NCI-H345 treated with DMSO at 0.1 percent for 48 hours (cell line): ENCODE results near the gene SDCBP2.

Experiments used
- DNase-seq: peaks from one replicate; lab custom pipeline; 2025; ENCODE audit not compliant: unreplicated experiment; lab: John Stamatoyannopoulos, UW

SDCBP2 gene

DNA sequence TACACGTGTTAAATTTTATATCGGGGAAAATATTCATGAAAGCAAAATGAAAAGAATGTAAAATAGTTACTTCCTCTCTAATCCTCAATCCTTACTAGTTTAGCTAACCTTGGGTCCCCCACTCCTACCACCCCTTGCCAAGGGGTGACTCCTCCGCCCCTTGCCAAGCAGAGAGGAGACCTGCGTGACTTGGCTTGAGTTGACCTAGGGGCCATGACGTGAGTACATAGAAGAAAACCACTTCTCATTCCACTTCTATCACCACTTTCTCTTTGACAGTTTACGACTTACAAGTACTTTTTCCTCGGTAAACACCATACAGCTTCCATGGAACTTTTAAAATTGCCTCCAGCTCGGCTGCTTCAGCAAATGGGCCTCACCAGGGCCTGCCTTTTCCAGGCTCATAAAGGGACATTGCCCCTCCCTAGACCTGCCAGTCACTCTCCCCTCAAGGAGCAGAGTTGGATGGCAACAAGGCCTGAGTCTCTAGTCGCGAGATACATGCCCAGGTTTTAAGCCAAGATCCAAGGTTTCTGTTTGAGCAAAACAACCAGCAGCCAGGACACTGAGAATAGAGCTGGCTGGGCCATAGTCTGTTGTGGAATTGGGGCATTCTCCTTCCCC lies 29.9 kb downstream of the SDCBP2 start:
- no peak for DNase-seq

DNA sequence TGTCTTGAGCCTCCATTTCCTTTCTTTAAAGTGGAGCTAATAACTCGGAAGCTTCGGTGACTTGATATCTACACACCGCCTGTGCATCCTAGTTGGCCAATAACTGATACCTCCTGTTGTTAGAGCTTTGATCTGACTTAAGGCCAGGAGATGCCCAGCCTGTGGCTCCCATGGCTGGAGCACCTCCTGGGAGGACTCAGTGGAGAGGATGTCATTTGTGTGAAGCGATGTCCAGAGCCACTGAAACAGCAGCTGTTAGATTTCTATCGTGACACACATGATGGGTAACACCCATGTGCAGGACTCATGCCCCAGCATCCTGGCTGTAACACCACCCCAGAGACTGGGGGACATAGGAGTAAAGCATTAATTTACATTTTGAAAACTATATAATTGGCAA lies 30.8 kb downstream of the SDCBP2 start:
- no peak for DNase-seq

DNA sequence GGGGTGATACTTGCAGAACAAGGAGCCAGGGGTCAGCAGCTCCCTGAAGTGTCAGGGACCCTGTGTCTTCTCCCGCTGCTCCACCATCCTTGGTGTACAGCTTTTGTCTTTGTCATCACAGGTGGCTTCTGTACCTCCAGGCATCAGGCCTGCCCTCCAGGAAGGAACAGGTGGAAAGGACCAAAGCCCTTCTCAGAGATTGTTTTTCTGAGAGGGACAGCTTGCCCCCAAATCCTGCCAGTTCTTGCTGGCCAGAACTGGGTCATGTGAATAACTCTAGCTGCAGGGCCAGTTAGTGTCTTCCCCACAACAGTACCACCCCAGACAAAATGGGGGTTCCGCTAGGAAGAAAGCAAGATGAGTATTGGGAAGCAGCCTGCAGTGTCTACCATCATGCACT lies 31.5 kb downstream of the SDCBP2 start:
- no peak for DNase-seq

DNA sequence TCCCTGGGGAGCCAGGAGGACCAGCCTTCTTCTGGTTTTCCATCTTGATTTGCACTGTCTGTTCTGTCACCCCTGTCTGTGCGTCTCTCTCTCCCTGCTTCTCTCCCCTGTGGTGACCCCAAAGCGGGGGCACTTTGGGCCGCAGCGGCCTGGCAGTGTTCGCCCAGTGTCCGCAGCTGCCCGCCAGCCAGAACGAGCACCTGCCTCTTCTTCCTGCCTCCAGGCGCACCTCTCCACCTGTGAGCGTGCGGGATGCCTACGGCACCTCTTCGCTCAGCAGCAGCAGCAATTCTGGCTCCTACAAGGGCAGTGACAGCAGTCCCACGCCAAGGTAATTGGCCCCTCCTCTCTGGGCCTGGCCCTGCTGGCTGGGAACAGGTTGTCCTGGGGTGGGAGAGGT lies 32.0 kb downstream of the SDCBP2 start:
- DNase-seq = no peak

DNA sequence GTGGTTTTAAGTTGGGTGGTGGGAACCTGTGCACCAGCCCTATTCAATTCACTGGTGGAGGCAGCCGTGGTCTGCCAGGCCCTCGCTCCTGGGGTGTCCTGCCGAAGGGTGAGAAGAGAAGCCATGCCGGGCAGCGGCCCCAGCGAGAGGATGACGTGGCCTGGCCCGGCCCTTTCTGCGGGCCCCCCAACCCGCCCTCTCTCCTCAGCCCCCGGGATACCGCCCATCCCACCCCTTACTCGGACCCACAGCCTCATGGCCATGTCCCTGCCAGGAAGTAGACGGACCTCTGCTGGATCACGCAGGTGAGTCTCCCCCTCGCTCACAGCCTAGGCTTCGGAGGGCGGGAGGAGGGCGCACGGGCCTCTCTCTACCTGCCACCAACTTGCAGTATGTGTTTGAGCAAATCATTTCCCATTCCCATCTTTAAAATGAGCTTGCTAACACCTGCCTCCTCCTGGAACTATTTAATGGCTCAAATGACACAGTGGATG lies 32.8 kb downstream of the SDCBP2 start:
- DNase-seq = no peak

DNA sequence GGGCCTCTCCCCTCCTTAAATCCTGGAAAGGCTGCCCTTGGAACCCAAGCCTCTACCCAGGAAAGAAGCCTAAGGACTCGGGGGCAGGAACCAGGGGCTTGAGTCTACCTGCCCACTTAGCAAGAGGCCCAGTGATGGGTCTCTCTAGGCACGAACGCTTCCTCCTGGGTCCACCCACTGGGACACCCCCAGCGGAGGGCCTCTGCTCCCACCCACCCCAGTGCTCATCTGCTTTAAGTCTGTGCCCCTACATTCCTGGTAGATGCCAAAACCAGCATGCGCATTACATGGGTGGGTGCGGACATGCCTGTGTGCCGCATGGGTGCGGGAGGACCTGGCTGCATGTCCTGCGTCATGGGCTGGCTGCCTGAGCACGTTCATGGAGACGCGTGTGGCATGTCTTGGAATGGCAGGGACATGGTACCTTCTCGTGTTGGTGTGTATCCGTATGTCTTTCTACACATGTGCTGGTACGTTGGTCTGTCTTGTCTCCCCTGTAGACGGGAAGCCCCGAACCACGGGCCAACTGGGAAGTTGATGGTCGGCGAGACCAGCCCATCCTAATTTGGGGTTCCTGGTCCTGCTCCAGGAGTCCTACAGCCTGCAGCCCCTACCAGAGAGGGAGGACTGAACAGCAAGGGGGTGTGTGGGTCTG lies 33.5 kb downstream of the SDCBP2 start:
- no peak for DNase-seq

DNA sequence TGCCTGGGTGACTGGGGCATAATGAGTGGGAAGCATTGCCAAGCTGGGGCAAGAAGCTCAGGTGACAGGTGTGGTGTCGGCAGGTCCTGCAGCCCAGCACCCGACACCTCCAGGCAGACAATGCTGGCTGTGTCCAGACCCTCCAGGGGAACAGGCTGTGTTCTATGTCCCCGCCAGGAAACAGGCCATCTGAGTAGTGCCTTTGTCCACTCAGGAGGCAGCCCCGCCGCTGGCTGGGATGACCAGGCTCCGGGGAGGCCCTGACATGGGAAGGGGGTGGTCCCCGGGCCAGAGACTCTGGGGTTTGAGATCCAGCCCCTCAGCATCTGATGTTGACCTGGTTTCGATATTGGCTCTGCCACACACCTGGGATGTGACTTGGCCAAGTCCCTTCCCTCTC lies 34.4 kb downstream of the SDCBP2 start:
- DNase-seq = no peak

DNA sequence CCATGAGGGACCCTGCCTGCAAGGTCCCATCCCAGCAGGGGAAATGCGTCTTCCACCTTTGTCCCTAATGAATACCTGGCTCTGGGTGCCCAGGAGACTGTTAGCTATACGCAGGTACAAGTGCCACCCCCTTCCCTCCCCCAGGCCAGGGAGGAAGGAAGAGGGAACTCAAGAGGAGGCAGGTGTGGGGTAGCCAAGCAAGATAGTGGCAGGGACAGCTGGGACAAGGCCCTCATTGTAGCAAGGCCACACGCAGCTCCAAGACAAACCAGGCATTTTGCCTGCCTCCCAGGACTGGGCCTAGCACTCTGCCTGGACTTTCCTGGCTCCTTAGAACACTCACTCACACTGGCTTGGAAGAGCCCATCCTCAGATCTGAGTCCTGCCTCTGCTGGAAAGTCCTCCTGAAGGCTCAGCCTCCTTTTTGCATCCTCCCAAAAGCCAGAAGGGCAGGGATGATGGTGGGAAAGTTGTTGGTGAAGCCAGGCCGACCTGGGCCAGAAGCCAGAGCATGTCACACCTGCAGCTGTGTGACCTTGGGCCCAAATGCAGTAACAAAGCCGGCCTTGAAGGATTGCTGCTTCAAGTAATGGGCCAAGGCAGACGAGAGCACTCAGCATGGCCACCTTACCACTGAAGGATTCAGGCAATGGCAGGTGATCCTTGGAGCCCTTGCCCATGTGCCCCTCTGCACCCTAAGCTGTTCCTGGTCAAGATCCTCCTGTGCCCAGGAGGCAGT lies 35.1 kb downstream of the SDCBP2 start:
- DNase-seq = peak; percentile 73

DNA sequence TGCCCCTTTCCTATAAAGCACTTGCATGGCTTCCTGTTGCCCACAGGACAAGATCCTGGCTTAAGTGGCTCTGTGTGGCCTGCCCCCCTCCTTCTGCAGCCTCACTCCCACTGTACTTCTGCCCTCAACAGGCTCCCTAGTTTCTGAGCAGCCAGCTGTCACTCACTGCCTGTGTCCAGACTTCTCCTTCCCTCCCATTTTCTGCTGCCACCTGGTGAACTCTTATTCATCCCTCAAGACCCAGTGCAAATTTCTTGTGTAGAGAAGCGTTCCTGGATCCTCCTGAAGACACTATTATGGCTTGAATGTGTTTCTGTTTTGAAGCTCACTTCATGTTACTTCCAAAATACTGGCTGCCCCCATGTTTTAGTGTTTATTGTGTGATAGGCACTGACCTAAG lies 36.3 kb downstream of the SDCBP2 start:
- DNase-seq = no peak

DNA sequence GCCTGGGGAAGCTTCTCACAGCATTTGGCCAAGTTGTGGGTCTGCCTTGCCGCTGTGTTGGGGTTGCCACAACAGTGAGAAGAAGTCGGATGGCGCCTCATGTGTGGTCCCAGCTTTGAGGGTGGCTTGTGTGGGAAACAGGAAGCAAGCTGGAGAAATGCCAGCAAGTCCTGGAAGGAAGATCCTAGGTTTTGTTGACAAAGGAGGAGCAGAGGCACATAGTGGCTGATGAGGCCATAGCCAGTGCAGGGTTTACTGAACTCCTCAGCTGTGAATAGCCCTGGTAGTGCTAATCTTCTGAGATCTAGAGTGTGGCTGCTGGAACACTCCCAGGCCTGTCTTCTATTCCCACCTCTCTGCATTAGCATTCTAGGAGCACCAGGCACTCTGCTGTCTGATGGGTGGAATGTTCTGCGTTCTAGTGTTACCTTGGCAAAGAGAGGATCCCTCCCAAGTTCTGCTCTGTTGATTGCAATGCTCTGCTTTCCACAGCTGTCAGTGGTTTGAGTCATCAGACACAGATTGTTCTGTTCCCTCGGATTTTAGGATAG lies 37.7 kb downstream of the SDCBP2 start:
- DNase-seq = no peak

DNA sequence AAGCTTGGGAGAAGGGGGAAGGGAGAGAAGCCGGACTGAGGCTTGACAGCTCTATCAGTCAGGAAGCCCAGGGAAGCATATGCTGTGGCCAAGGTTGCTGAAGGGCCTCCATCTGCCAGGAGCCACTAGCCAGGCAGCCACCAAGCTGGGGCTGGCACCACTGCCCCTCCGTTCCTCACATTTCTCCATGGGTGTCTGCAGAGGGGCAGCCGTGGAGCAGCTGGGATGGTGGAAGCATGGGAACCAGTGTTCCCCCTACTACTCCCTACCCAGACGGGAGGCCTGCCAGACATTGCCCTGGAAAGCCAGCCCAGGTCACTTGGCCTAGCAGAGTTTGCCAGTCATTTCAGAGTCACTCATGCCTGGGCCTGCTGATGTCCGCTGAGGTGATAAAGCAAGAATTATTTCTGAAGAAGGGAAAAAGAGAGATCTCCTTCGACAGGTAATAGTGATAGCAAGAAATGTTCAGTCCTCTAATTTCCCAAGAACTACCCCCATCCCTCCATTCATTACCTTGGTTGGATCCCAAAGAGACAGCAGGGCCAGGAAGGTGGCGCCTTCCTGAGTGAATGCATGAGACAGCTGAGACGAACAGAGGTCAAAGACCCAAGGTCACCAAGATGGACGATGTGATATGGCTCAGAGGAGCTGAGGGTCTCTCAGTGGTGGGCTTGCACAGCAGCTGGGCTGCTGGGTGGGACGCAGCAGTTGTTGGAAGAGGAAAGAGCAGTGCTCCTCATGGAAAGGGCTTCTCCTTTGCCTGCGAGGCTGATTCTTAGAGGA lies 41.0 kb downstream of the SDCBP2 start:
- DNase-seq = no peak

DNA sequence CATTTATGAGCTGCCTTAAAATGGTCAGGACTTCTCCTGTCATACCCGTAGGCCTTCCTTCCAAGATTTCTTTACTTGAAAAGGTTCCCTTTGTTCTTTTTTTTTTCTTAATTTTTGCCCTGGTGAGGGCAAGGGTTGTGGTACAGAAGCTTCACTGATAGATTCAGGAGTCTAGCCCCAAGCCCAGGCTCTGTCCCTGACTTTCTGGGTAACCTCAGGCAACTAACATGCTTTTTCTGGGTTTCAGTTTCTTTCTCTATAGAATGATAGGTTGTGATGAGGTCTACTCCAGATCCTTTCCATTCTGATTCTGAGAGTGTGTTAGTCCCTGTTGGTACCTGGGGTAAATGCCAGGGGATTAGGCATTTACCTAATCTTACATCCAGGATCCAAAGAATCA lies 41.6 kb downstream of the SDCBP2 start:
- no peak for DNase-seq

DNA sequence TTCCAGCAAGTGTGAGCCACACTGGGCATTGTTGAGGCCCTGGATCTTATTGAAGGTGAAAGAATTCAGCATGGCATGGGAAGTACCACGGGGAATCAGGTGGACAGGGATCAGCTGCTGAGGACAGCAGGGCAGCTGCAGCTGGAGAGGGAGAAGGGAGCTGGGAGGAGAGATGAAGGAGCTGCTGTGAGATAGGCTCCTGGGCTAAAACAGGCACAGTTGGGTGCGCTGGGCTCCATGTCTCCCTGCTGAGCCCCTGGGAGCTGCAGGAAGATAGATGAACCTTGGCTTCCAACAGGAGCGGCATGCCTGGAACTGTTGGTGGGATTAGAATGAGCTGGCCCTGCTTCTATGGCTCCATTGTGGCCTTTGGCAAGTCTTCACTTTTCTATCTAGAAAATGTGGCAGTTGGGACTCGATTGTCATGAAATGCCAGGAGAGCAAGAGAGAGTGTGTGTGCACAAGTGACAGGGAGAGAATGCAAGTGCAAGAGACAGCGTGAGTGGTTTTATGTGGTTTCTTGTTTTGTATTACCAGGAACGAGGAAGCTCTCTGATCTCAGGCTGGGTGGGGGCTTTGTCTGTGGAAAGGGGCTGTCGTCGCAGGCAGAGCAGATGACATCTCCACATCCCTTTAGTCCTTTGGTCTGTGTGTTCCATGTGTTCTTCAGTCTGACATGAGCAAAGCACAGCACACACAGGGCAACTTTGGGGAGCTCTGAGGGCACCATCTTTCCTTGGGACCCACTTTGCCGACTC lies 42.5 kb downstream of the SDCBP2 start:
- DNase-seq = no peak

DNA sequence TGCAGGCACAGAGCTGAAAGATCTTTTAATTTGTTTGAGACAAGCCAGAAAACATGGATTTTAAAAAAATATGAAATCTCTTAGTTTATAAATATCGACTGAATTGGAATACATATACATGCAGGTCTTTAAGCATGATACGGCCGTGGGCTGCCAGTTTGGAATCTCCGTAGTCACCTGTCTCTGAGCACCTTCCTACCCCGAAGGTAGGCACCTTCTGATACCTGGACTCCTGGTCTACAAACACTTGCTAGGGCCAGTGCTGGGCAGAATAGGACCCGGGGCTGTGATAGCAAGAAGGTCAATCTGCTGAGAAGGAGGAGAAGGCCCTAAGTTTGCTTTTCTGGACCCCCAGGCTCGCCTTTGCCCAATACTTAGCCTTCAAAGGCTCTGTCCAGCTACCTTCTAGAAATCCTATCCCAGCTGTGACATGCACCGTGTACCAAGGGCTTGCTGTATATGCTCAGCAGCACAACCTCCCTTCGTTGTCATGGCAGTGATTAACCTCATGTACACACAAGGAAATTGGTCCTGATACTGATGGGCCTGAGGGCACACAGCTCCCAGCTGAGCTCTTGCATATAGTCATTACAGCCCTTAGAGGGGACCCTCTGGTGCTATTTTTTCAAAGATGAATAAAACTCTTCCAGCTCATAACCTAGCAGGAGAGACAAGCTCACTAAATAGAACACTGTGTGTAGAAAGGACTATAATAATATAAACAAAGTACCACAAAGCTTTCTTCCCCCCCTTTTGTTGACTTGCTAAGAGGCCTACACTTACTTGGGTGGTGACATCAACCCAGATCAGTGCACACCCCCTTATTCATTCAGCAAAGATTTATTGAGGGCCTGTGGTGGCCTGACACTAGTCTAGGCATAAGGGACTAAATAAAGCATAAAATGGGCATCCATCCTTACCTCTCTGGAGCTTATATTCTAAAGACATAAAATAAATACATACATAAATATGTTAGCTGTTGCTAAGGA lies 45.1 kb downstream of the SDCBP2 start:
- DNase-seq = no peak

DNA sequence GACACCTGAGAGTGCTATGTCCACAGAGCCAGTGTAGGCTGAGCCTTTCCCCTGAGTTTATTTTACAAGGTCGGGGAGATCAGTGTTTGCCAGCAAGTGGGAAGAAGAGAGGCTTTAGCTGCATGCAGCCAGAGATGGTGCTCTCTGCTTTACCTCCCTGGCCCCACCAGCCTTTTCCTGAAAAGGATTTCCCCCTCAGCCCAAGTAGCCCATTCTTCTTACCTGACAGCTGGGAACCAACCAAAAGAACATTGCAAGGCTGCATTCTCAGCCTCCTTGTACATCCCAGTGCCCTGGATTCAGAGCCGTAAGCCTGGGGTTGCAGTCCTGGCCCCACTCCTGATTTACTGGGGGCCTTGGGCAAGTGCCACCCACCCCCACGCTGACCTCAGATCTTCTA lies 46.0 kb downstream of the SDCBP2 start:
- DNase-seq = no peak

DNA sequence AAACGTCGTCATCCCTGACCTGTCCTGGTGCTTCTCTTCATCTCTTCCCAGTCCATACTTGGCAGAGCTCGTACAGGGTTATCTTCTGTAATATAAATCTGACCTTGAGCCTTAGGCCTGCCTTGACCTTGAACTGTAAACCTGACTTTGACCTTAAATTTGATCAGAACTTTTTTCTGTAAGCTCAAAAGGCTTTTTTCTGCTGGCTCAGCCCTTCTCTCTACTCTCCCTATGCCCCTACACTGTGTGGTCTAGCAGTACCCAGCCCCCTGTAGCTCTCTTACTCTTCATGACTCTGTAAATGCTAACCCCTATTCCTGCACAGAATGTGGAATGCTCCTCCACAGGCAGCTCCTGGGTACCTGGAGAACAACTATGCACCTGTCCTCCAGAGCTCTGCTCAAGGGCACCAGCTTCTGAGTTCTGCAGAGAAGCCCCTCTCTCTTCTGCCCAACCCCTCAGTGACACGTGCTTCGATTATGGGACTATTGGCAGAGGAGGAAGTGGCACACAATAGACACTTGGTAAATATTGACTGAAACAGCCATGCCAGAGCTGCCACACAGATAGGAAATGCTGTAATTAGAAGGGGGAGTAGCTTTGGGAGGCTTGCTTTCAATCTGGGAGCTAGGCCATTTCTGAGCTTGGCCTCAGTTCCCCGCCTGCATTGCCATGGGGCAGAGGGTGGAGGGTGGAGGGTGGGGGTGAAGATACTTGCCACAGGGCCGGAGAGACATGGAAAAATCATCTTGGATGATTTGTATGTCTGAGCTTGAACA lies 47.5 kb downstream of the SDCBP2 start:
- DNase-seq = peak; percentile 90

DNA sequence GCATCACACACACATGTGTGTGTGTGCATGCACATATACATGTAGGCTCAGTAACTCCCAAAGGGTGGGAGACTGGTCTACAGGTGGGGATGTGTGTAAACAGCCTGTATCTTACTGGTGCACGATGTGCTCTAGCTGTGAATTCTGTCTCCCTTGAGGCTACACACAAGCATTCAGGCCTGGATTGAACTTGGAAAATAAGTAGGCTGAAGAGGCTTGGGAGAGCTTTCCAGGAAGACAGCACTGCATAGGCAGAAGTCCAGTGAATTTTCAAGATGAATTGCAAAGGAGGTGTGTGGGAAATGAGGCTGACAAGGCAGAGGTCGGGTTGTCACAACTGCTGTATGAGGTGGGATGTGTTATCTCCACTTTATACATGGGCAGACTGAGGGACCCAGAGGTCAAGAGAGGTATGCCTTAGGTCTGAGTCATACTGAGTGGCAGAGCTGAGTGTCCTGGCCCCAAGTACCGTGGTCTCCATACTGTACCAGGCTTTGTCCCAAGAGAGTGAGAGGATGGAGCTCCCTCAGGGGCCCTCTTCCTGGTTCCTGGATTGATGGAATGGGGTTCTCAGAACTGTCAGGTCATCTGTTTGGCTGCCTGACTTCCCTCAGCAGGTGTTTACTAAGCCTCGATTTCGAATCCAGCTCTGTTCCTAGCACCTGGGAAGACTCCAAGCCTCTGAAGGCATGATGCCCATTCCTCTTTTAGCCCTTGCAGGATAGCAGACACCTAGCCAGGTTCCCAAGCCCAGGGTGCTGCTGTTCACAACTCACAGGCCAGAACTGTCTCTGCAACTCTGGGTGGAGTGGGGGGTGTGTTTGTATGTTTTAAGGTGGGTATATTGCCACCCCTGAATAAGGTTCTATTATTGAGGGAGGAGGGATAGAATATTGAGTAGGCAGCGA lies 48.5 kb downstream of the SDCBP2 start:
- DNase-seq = no peak
